Measurements from ENCODE around the gene RPLP1.

DNA sequence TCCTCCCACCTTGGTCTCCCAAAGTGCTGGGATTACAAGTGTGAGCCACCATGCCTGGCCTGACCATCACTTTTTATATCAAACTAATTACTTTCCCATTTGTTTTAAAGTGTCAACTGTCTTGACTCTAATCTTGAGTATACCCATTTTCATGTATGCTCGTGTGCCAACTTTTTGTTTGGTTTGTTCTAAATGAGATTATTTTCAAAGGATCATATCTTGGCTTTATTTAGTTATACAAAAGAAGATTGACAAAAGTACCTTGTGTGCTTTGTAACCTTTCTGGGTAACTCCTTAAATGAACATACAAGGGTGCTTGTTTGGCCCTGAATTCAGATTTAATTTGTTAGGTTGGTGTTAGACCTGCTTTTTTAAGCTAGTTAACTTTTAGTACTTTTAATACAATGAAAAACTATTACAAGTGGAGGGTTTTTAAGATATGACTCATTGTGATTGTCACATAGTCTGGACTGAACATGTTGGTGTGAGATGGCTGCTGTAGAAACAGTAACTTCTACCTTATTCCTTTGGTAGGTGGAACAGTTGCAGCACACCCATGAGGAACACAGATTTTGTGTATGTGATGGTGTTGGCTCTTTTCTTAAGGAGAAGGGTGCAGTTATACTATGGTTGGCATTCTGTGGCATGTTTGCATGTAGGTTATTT is 27.7 kb upstream of the RPLP1 start:
- no peak for TF ChIP-seq POLR2A (IDR thresholded peaks at IDR 0.05)
- TF ChIP-seq, protein P1, sequence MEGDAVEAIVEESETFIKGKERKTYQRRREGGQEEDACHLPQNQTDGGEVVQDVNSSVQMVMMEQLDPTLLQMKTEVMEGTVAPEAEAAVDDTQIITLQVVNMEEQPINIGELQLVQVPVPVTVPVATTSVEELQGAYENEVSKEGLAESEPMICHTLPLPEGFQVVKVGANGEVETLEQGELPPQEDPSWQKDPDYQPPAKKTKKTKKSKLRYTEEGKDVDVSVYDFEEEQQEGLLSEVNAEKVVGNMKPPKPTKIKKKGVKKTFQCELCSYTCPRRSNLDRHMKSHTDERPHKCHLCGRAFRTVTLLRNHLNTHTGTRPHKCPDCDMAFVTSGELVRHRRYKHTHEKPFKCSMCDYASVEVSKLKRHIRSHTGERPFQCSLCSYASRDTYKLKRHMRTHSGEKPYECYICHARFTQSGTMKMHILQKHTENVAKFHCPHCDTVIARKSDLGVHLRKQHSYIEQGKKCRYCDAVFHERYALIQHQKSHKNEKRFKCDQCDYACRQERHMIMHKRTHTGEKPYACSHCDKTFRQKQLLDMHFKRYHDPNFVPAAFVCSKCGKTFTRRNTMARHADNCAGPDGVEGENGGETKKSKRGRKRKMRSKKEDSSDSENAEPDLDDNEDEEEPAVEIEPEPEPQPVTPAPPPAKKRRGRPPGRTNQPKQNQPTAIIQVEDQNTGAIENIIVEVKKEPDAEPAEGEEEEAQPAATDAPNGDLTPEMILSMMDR (IDR thresholded peaks at IDR 0.05) = no peak

All from heart left ventricle (tissue), 13 donors.